NOMO-1 treated with dmso at 0.1 percent for 144 hours (cell line): ENCODE measurements around the gene CD248.

Source experiments
- DNase-seq: peaks from one replicate; lab custom pipeline; 2025; ENCODE audit not compliant: unreplicated experiment; lab: John Stamatoyannopoulos, UW

The CD248 gene

GRCh38 chr11:66289548-66290329 lies 27.1 kb downstream of the CD248 start:
- peak; percentile 50 for DNase-seq

DNA sequence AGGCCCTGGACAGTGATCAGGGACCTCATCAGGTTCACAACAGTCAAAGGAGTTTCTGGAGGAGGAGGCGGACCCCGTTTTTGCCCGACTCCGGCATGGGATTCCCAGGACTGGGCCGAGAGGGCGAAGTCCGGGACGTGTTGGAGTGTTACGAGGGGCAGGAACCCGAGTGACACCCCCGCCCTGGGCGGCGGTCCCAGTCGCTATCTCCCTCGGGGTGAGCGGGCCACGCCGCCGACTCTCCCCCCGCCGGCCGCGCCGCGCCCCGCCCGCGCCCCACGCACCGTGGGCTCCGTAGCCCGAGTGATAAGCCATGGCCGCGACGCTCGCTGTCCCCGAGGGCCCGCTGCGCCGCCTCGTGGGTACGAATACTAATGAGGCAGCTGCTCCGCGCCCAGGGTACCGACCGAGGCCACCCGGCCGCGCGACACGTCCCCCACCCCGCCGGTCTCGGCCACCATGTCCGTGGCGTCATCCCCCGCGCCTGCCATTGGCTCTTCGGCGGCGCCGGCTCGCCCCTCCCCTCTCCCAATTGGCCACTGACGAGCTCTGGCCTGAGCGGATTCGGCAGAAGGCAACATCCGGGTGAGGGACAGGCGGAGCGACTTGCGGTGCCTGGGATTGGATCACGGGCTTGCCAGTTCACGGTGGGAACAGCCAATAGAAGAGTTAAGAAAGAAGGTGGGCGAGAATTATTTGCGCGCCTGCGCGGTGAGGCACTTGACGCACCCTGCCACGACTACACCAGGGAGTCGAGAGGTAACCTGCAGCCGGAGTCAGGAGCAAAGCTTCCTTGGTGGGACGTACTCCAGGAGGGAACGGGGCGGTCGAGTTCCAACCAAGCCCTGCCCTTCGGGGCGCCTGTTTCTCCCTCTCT lies 27.9 kb downstream of the CD248 start, which contains the start of gene YIF1A:
Gene YIF1A (minus strand): TSS at position 473 of the 877 bp plus-strand sequence. CDS start 158 bp downstream, at position 315.
- peak; percentile 99 for DNase-seq

- DNase-seq: no peak
These were observed 28.8 kb downstream of the CD248 start for GRCh38 chr11:66287889-66288670.

- DNase-seq: no peak
These were observed 29.5 kb downstream of the CD248 start for GRCh38 chr11:66287211-66287888.

DNA sequence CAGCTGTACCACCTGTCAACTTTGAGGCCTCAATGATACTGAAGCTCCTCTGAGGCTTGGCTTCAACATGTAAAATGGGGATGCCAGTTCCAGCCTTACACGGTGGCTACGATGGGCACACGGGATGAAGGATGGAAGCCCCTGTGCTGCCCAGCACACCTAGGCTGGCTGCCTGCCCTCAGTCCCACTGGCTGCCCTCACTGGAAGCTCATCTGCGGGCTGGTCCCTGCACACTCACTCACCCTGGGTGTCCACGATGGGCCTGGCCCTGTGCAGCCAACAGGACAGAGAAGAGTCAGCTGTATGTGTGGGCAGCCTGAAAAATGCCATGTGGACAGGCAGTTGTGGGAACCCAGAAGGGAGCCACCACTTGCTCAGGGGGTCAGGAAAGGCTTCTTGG lies 30.1 kb downstream of the CD248 start:
- no peak for DNase-seq

DNA sequence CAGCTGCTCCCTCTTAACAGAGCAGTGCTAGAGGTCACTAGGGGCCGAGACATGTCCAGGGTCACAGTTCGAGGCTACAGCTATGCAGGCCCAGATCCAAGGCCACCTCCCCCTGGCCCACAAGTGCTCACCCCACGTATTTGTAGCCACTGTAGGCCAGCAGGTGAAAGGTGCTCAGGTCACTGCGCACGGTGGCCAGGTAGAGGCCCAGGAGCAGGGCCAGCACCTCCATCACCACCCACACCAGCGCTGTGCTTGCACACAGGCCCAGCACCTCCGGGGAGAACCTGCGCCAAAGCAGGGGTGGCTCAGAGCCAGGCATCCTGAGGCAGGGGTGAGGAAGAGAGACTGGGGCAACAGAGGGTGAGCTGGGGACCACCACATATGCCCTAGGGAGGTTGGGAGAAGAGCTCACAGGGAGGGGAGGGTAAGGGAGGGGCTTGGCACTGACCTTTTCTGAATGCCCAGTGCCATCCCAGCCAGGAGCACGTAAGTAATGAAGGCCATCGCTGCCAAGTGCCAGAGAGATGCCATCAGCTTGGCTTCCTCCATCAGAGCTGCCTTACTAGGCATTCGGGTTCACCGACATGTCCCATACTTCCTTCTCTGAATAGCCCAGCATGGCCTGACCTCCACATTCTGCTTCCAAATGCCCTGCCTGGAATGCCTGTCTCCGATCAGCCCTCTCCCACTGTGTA lies 31.4 kb downstream of the CD248 start:
- DNase-seq: no peak

DNA sequence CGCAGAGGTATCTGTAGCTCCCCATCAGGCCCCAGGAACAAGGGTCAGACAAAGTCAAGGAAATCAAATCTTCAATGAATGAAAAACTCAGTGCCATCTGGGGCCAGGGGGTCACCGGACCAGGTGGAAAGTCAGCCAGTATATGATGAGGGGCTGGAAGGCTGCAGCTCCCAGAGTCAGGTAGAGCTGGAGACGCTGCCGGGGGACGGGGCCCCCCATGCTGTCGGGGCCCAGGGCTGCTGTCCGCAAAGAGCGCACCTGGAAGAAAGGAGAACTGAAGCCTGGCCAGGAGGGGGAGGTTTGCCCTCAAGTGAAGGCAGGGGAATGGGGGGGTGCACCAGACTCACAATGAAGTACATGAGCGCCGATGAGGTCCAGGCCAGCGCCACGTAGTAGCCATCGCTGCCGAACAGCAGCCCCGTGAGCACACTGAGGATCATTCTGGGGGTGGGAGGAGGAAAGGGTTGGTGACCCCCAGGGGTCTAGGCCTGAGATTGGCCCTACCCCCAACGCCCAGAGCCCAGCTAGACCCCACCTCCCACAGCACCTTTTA lies 32.2 kb downstream of the CD248 start:
- no peak for DNase-seq

GRCh38 chr11:66283461-66284105 lies 33.3 kb downstream of the CD248 start:
- no peak for DNase-seq

GRCh38 chr11:66282468-66283455 lies 34.1 kb downstream of the CD248 start:
- peak; percentile 95 for DNase-seq

DNA sequence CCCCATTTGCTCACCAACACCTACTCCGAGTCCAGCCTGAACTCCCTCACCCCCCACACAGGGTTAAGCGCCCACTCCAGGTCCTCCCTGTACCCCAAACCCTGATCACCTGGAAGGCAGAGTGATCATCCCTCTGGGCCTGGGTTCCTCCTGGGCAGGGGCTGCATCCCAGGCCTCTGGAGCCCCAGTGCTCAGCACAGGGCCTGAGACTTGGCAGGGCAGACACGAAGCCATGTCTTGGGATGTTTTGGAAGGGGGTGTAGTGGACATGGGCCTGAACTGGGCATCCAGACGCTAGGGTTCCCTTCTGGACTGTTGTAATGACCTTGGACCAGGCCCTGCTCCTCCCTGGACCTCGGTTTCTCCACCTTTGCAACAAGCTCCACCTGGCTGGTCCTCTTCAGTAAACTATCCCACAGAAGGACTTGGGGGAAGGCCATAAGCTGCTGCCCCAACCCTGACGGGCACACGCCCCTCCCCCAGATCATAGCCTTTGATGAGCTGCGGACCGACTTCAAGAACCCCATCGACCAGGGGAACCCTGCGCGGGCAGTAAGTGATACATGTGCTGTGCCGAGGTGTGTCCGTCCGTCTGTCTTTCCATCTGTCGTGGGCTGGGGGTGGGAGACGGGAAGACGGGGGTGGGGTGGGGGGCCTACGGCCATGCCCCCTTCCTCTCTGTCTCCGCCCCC lies 34.9 kb downstream of the CD248 start:
- no peak for DNase-seq

- no peak for DNase-seq
These were observed 35.8 kb downstream of the CD248 start for GRCh38 chr11:66281001-66281400.

- no peak for DNase-seq
These were observed 36.4 kb downstream of the CD248 start for GRCh38 chr11:66280428-66280827.

- no peak for DNase-seq
These were observed 37.6 kb downstream of the CD248 start for GRCh38 chr11:66279092-66279734.

- DNase-seq: no peak
These were observed 38.3 kb downstream of the CD248 start for GRCh38 chr11:66278363-66279091.

- DNase-seq: no peak
These were observed 39.1 kb downstream of the CD248 start, which contains the start of gene CNIH2 for GRCh38 chr11:66277471-66278362. Gene CNIH2 (plus strand): TSS chr11:66278175. CDS start chr11:66278457, 282 bp downstream.
